ENCODE measurements around the gene SCARF2.
A peak's percentile ranks its signal among the peaks of the same experiment; 100 is the strongest.

The SCARF2 gene

DNA sequence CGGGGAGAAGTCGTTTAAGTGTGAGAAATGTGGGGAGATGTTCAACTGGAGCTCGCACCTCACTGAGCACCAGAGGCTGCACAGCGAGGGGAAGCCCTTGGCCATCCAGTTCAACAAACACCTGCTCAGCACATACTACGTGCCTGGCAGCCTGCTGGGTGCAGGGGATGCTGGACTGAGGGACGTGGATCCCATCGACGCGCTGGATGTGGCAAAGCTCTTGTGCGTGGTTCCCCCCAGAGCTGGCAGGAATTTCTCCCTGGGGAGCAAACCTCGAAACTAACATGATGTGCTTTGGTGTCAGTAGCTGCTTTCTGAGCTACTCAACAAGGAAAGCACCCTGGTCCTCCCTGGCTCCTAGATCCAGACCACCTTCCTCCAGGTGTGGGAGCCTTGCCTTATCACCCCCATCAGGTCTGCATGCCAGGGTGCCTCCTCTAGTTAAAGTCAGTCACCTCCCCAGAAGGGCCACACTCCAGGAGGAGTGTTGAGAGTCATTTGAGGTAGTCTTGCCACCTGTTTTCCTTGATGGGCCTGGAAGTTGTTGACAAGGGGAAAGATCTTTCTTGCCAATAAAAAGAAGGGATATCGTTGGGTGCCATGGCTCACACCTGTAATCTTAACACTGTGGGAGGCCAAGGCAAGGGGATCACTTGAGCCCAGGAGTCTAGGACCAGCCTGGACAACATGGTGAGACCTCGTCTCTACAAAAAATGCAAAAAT, 30.8 kb downstream of the SCARF2 start:
- DNase-seq (ENCODE audit: low spot score), result no peak
- in situ Hi-C loops (cut with MboI; ENCODE audit: low pct_unique_long_range_greater_than_20kb, low sequenced_read_pairs, unreplicated experiment), result no loop called here
- TF ChIP-seq, protein P1, sequence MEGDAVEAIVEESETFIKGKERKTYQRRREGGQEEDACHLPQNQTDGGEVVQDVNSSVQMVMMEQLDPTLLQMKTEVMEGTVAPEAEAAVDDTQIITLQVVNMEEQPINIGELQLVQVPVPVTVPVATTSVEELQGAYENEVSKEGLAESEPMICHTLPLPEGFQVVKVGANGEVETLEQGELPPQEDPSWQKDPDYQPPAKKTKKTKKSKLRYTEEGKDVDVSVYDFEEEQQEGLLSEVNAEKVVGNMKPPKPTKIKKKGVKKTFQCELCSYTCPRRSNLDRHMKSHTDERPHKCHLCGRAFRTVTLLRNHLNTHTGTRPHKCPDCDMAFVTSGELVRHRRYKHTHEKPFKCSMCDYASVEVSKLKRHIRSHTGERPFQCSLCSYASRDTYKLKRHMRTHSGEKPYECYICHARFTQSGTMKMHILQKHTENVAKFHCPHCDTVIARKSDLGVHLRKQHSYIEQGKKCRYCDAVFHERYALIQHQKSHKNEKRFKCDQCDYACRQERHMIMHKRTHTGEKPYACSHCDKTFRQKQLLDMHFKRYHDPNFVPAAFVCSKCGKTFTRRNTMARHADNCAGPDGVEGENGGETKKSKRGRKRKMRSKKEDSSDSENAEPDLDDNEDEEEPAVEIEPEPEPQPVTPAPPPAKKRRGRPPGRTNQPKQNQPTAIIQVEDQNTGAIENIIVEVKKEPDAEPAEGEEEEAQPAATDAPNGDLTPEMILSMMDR (IDR thresholded peaks at IDR 0.05; ENCODE audit: extremely low read depth, insufficient read depth, missing control alignments), result no peak

DNA sequence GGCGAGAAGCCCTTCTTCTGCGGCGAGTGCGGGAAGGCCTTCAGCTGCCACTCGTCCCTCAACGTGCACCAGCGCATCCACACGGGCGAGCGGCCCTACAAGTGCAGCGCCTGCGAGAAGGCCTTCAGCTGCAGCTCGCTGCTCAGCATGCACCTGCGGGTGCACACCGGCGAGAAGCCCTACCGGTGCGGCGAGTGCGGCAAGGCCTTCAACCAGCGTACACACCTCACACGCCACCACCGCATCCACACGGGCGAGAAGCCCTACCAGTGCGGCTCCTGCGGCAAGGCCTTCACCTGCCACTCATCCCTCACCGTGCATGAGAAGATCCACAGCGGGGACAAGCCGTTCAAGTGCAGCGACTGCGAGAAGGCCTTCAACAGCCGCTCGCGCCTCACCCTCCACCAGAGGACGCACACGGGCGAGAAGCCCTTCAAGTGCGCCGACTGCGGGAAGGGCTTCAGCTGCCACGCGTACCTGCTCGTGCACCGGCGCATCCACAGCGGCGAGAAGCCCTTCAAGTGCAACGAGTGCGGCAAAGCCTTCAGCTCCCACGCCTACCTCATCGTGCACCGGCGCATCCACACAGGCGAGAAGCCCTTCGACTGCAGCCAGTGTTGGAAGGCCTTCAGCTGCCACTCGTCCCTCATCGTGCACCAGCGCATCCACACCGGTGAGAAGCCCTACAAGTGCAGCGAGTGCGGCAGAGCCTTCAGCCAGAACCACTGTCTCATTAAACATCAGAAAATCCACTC, 31.5 kb downstream of the SCARF2 start:
- in situ Hi-C loops (cut with MboI; ENCODE audit: low pct_unique_long_range_greater_than_20kb, low sequenced_read_pairs, unreplicated experiment), result no loop called here
- DNase-seq (ENCODE audit: low spot score), result no peak
- TF ChIP-seq, protein P1 (IDR thresholded peaks at IDR 0.05; ENCODE audit: extremely low read depth, insufficient read depth, missing control alignments), result no peak

DNA sequence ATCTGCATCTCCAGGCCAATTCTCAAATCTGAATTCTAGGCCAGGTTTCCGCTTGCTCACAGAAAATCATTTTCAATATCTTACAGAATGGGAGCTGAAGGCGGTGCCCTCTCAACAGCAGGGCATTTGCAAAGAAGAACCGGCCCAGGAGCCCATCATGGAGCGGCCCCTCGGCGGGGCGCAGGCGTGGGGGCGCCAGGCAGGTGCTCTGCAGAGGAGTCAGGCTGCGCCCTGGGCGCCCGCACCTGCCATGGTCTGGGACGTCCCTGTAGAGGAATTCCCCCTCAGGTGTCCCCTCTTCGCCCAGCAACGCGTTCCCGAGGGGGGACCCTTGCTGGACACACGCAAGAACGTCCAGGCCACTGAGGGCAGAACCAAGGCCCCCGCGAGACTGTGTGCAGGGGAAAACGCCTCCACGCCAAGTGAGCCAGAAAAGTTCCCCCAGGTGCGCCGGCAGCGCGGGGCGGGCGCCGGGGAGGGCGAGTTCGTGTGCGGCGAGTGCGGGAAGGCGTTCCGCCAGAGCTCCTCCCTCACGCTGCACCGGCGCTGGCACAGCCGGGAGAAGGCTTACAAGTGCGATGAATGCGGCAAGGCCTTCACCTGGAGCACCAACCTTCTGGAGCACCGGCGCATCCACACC, 32.2 kb downstream of the SCARF2 start:
- TF ChIP-seq, protein P1 (IDR thresholded peaks at IDR 0.05; ENCODE audit: extremely low read depth, insufficient read depth, missing control alignments), result no peak
- in situ Hi-C loops (cut with MboI; ENCODE audit: low pct_unique_long_range_greater_than_20kb, low sequenced_read_pairs, unreplicated experiment), result no loop called here
- DNase-seq (ENCODE audit: low spot score), result no peak

DNA sequence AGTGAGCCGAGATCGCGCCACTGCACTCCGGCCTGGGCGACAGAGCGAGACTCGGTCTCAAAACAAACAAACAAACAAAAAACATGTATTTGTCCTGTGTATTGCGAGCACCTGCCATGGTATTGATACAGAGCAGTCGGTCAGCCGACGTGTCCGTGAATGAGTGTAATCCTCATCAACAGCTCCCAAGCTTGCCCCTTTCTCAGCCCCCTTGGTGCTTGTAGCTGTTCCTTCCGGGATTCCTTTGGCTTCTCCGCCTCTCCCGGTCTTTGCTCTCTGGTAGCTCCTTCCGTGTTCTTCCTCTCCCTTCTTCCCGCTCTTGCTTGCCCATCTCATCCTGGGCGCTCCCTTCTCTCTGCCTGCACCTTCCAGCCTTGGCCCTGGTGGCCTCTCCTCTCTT, 32.7 kb downstream of the SCARF2 start:
- TF ChIP-seq, protein P1 (IDR thresholded peaks at IDR 0.05; ENCODE audit: extremely low read depth, insufficient read depth, missing control alignments), result no peak
- in situ Hi-C loops (cut with MboI; ENCODE audit: low pct_unique_long_range_greater_than_20kb, low sequenced_read_pairs, unreplicated experiment), result no loop called here
- no peak for DNase-seq (ENCODE audit: low spot score)

DNA sequence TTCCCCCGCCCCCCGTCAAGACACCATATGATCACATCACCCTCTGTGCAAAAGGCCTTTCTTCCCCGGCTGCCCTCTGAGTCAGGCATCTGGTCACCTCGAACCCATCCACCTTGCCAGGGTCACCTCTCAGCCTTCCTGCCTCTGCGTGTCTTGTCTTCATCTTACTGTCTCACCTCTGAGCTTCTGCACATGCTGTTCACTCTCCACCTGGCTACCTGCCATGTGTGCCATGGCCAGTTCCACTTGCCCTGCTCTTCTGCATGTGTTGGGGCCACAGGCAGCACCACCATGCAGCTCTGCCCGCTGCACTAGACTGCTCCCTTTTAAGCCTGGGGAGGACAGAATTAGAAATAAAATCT, 33.9 kb downstream of the SCARF2 start:
- peak; percentile 27 for DNase-seq (ENCODE audit: low spot score)
- in situ Hi-C loops (cut with MboI; ENCODE audit: low pct_unique_long_range_greater_than_20kb, low sequenced_read_pairs, unreplicated experiment), result no loop called here
- TF ChIP-seq, protein P1 (IDR thresholded peaks at IDR 0.05; ENCODE audit: extremely low read depth, insufficient read depth, missing control alignments), result no peak

DNA sequence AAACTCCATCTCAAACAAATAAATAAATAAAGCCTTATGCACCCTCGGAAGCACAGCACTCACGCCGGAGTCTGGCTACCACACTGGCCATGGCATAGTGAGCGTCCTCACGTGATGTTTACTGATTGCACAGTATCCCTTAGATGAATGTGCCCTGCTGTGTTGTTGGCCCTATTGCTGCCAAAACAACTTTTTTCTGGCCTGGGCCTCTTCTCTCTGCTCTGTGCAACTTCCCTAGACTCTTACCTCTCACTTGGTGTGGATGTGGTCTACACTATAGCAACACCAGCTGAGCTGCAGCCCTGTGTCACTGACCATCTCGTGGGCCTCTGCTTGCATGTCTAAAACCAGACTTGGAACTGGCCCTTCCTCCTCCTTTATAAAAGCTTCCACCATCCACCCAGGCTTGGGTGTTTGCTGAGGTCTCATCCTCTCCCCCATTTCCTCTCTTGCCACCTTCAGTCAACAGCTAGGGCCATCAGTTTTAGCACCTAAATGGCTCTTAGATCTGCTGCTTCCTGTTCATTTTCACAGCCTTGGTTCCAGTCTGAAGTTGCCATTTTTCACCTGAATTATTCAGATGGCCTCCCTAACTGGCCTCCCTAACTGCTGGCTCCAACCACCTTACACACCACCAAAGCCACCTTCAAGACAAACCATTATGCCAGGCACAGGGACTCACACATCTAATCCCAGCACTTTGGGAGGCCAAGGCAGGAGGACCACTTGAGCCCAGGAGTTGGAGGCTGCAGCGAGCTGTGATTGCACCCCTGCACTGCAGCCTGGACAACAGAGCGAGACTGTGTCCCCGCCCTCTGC, 34.5 kb downstream of the SCARF2 start:
- in situ Hi-C loops (cut with MboI; ENCODE audit: low pct_unique_long_range_greater_than_20kb, low sequenced_read_pairs, unreplicated experiment), result no loop called here
- TF ChIP-seq, protein P1 (IDR thresholded peaks at IDR 0.05; ENCODE audit: extremely low read depth, insufficient read depth, missing control alignments), result no peak
- peak; percentile 20 for DNase-seq (ENCODE audit: low spot score)

All from GM13977 (cell line).